CD14-positive monocyte (primary cell): ENCODE measurements around the gene ITPRIP. TPM values are rescaled to one million over a fixed set of nuclear protein-coding genes. Genes with fewer than 3 reads are reported as not detected.

ENCODE experiments used
- DNase-seq, 3 donors: peaks; one replicate each; pipeline ENCODE4 v3.0.0-alpha.2; 2011 to 2022
- H2AFZ ChIP-seq: 2 replicates; pipeline ENCODE4 v1.6.0; 2012; ENCODE audit warnings: mild to moderate bottlenecking, low read depth, low read length, inconsistent platforms; ENCODE audit not compliant: insufficient read depth, poor library complexity, severe bottlenecking
- H3K27ac ChIP-seq, 2 donors: 1 replicate in 1 of 2; 2 replicates in 1 of 2; pipeline ENCODE4 v1.5.1; 2012 to 2013; ENCODE audit warnings: low read length in 2 of 2, control low read depth in 1 of 2, inconsistent platforms in 1 of 2, low read depth in 1 of 2, mild to moderate bottlenecking in 1 of 2
- H3K27me3 ChIP-seq, 2 donors: one replicate each; pipeline versions ENCODE4 v1.6.0 to v1.6.1; 2011 to 2013; ENCODE audit warnings: low read length in 2 of 2; ENCODE audit not compliant: control insufficient read depth in 2 of 2, insufficient read depth in 2 of 2
- H3K36me3 ChIP-seq, 2 donors: replicated peaks in 1 of 2; 1 replicate in 1 of 2; 2 replicates in 1 of 2; pipeline versions ENCODE4 v1.5.1 to v1.6.1; 2012 to 2013; ENCODE audit warnings: low read length in 2 of 2, control low read depth in 1 of 2, inconsistent platforms in 1 of 2, mild to moderate bottlenecking in 1 of 2; ENCODE audit not compliant: insufficient read depth in 2 of 2, control insufficient read depth in 1 of 2
- H3K4me1 ChIP-seq, 2 donors: 1 replicate in 1 of 2; 2 replicates in 1 of 2; pipeline versions ENCODE4 v1.5.1 to v1.6.1; 2012 to 2013; ENCODE audit warnings: low read length in 2 of 2, control low read depth in 1 of 2, inconsistent platforms in 1 of 2, mild to moderate bottlenecking in 1 of 2, moderate library complexity in 1 of 2; ENCODE audit not compliant: insufficient read depth in 2 of 2, control insufficient read depth in 1 of 2
- H3K4me2 ChIP-seq: replicated peaks from 2 replicates; pipeline ENCODE3; 2012; ENCODE audit warnings: low read length, moderate library complexity, mild to moderate bottlenecking; ENCODE audit not compliant: poor library complexity, severe bottlenecking; ENCODE audit errors: extremely low read depth
- H3K4me3 ChIP-seq, 3 experiments: fragments of 200-600 bp in 1 of 3; sonication (generic) in 1 of 3; replicated peaks in 1 of 3; 1 replicate in 2 of 3; 2 replicates in 1 of 3; pipeline ENCODE4 v1.5.1; 2011 to 2013; ENCODE audit warnings: low read length in 3 of 3, mild to moderate bottlenecking in 3 of 3, control low read depth in 2 of 3, low read depth in 2 of 3, inconsistent platforms in 1 of 3, moderate library complexity in 1 of 3
- H3K79me2 ChIP-seq: 2 replicates; pipeline ENCODE4 v1.6.0; 2012; ENCODE audit warnings: mild to moderate bottlenecking, control low read depth, inconsistent platforms, low read length, moderate library complexity; ENCODE audit not compliant: insufficient read depth
- H3K9ac ChIP-seq: 2 replicates; pipeline ENCODE4 v1.6.0; 2017; ENCODE audit warnings: low read length, mild to moderate bottlenecking; ENCODE audit not compliant: insufficient read depth, poor library complexity, severe bottlenecking
- H3K9me3 ChIP-seq, 2 donors: replicated peaks in 1 of 2; 1 replicate in 1 of 2; 2 replicates in 1 of 2; pipeline versions ENCODE4 v1.5.1 to v1.6.1; 2012 to 2013; ENCODE audit warnings: low read length in 2 of 2, control low read depth in 1 of 2; ENCODE audit not compliant: control insufficient read depth in 1 of 2, insufficient read depth in 1 of 2
- H4K20me1 ChIP-seq: 2 replicates; pipeline ENCODE4 v1.6.0; 2012; ENCODE audit warnings: mild to moderate bottlenecking, low read length, control low read depth, moderate library complexity; ENCODE audit not compliant: insufficient read depth
- H3K27ac Mint-ChIP-seq, 7 donors: one replicate each; pipeline ENCODE4 v1.8.0; 2020; ENCODE audit warnings: mild to moderate bottlenecking in 7 of 7, mixed read lengths in 7 of 7, moderate library complexity in 6 of 7, inconsistent platforms in 2 of 7
- H3K27me3 Mint-ChIP-seq, 3 donors: one replicate each; pipeline ENCODE4 v1.8.0; 2021 to 2022; ENCODE audit warnings: low read depth in 3 of 3, mild to moderate bottlenecking in 3 of 3, mixed read lengths in 3 of 3, moderate library complexity in 3 of 3, inconsistent platforms in 1 of 3
- H3K36me3 Mint-ChIP-seq, 2 donors: one replicate each; pipeline ENCODE4 v1.8.0; 2020; ENCODE audit warnings: mixed read lengths in 2 of 2, inconsistent platforms in 1 of 2, mild to moderate bottlenecking in 1 of 2
- H3K4me1 Mint-ChIP-seq: one replicate; pipeline ENCODE4 v1.8.0; 2020; ENCODE audit warnings: mild to moderate bottlenecking, mixed read lengths
- H3K4me3 Mint-ChIP-seq, 2 donors: one replicate each; pipeline ENCODE4 v1.8.0; 2020; ENCODE audit warnings: mild to moderate bottlenecking in 2 of 2, mixed read lengths in 2 of 2, moderate library complexity in 1 of 2
- H3K9me3 Mint-ChIP-seq, 7 donors: one replicate each; pipeline ENCODE4 v1.8.0; 2020 to 2022; ENCODE audit warnings: mixed read lengths in 7 of 7, mild to moderate bottlenecking in 6 of 7, moderate library complexity in 6 of 7, inconsistent platforms in 2 of 7
- WGBS: methylation state at CpG from one replicate; pipeline ENCODE4 v1.1.5; 2013; ENCODE audit warnings: missing lambda C conversion rate; ENCODE audit not compliant: insufficient coverage; 5-methylcytosine and 5-hydroxymethylcytosine counted together
- intact Hi-C, 2 donors: fragments of 100-400 bp; cut with micrococcal nuclease; formaldehyde crosslinking; loops; one replicate each; pipeline versions ENCODE4 v1.15.0 to v1.15.1; 2023
- polyA plus RNA-seq, 3 donors: library from polyadenylated mRNA; depleted of rRNA in 1 of 3; unstranded in 2 of 3; stranded (reverse) in 1 of 3; fragments of 300-500 nt in 2 of 3; fragments of >200 nt in 1 of 3; fragmentation: Illumina TruSeq in 2 of 3; gene quantifications; 1 replicate in 2 of 3; 2 replicates in 1 of 3; pipeline ENCODE4 v1.2.3, GENCODE V29; 2012 to 2021
- TF ChIP-seq, protein P1 (sequence below): fragments of 200-600 bp; IDR thresholded peaks from one replicate; pipeline ENCODE4 v1.8.0; 2022; ENCODE audit warnings: antibody characterized with exemption, mild to moderate bottlenecking

ITPRIP gene
- polyA plus RNA-seq, 3 donors: 27.5 to 76.6 (median 35.7) TPM

DNA sequence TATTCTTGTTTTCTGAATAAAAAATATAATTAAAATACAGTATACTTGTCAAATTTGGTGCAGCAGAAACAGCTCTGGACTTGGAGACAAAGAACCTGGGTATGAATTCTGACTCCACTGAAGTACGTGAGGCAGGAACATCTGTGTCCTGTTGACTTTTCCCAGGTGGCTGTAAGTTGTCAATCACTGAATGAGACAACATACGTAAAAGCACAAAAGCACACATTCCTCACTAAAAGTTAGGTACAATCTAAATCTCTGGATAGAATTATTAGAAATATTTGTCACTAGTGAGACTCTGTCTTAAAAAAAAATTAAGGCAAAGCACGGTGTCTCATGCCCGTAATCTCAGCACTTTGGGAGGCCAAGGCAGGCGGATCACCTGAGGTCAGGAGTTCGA, 33.5 kb upstream of the ITPRIP start:
- no peak overlapping the region for H3K4me2 ChIP-seq
- H3K36me3 ChIP-seq: no peaks in the 10 kb centered on the region
- H3K27ac ChIP-seq: no peak overlapping the region
- Mint-ChIP-seq H3K9me3 (peaks cover 0 to 15% (median 11%) of the 10 kb centered on the region in 7 donors), H3K36me3 (no peaks in the 10 kb centered on the region), H3K27ac (no peak overlapping the region), H3K4me3 (no peak overlapping the region), H3K27me3 (peaks cover 0 to 10% (median 2%) of the 10 kb centered on the region in 3 donors), H3K4me1 (no peaks in the 10 kb centered on the region)
- no peaks in the 10 kb centered on the region for H3K27me3 ChIP-seq
- no peak overlapping the region for H2AFZ ChIP-seq
- H3K4me3 ChIP-seq: no peak overlapping the region
- intact Hi-C loops: no loop called here
- no CpG with 5 or more reads among the region's 6 CpGs for WGBS
- H3K9ac ChIP-seq: no peak overlapping the region
- no peaks in the 10 kb centered on the region for H4K20me1 ChIP-seq
- H3K79me2 ChIP-seq: no peaks in the 10 kb centered on the region
- no peak for DNase-seq
- H3K4me1 ChIP-seq: no peaks in the 10 kb centered on the region
- peaks cover 12 to 13% of the 10 kb centered on the region in 2 donors for H3K9me3 ChIP-seq
- TF ChIP-seq, protein P1, sequence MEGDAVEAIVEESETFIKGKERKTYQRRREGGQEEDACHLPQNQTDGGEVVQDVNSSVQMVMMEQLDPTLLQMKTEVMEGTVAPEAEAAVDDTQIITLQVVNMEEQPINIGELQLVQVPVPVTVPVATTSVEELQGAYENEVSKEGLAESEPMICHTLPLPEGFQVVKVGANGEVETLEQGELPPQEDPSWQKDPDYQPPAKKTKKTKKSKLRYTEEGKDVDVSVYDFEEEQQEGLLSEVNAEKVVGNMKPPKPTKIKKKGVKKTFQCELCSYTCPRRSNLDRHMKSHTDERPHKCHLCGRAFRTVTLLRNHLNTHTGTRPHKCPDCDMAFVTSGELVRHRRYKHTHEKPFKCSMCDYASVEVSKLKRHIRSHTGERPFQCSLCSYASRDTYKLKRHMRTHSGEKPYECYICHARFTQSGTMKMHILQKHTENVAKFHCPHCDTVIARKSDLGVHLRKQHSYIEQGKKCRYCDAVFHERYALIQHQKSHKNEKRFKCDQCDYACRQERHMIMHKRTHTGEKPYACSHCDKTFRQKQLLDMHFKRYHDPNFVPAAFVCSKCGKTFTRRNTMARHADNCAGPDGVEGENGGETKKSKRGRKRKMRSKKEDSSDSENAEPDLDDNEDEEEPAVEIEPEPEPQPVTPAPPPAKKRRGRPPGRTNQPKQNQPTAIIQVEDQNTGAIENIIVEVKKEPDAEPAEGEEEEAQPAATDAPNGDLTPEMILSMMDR: no peak

DNA sequence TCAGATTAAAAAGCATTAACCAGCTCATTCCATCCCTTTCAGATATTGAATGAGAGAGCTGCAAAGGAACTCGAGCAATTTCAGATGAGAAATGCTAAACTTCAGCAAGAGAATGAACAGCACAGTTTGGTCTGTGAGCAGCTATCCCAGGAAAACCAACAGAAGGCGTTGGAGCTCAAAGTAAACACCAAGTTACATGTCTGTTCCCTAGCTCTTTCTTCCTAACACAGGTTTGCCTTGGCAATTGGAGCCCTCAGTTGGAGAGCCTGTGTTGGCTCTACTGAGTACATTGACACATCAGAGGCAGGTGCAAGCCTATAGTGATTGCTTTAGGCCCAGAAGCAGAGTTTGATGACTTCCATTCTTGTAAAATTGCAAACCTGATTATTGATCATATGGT, 30.1 kb upstream of the ITPRIP start:
- Histone ChIP-seq H3K27ac (no peak overlapping the region), H3K9me3 (peaks cover 12 to 13% of the 10 kb centered on the region in 2 donors), H3K79me2 (no peaks in the 10 kb centered on the region), H3K9ac (no peak overlapping the region), H3K27me3 (peaks cover 2 to 12% of the 10 kb centered on the region in 2 donors), H3K4me2 (no peak overlapping the region), H3K4me1 (no peaks in the 10 kb centered on the region), H2AFZ (no peak overlapping the region), H3K36me3 (no peaks in the 10 kb centered on the region), H3K4me3 (no peak overlapping the region), H4K20me1 (no peaks in the 10 kb centered on the region)
- Mint-ChIP-seq H3K4me3 (no peak overlapping the region), H3K27ac (no peak overlapping the region), H3K9me3 (peaks cover 0 to 15% (median 11%) of the 10 kb centered on the region in 7 donors), H3K36me3 (no peaks in the 10 kb centered on the region), H3K4me1 (no peaks in the 10 kb centered on the region), H3K27me3 (peaks cover 0 to 9% (median 5%) of the 10 kb centered on the region in 3 donors)
- no peak for DNase-seq
- WGBS: 83% methylated on average over 2 of the region's 2 CpGs
- intact Hi-C loops: no loop called here
- TF ChIP-seq, protein P1: no peak
